Stimulated activated CD4-positive, alpha-beta T cell treated with anti-CD3 and anti-CD28 coated beads, Interleukin-1b, Interleukin-23, amount 100 ng/mL, for 1 hour (primary cell): ENCODE data around the gene ZBTB16.

ENCODE experiments used
- DNase-seq, 2 donors: peaks; one replicate each; pipeline ENCODE4 v3.0.0-alpha.2; 2020; ENCODE audit warnings: low read depth in 2 of 2

Gene ZBTB16

DNA sequence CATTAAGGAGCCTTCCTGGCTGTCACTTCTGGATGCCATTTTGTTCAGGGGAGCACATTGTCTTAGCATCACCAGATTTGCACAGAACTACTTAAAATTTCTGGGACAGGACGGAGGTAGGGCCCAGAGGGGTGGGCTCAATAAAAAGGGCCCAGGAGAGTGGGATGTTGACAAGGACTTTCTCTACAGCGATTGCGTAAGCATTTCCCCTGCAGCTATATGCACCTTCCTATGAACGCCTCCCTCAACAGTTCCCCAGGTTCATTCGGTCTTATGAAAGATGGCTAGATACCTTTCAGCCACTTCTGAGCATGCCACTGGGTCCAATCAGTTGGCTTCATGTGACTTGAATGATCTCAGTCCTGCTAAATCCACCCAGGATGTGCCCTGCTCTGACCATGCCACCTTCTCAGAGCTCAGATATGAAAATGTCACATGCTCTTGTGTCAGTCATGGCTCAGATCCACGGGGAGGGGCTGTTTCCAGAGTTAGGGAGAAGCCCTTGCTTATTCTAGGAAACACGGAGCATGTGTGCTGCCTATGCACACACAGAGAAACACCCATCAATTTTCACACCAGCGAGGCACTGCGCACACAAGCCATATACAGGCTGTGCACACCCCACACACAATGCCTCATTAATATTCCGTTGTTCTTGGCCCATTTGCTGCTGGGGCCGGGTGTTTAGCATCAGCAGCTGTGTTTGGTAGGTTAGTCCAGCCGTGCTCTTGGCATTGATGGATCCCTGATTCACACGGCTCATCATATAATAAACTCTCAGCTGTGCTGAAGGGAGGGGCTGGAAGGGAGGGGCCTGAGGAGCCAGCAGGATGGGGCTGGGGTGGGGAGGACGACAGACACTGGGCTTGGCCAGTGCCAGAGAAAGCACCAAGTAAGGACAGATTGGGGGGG is 184.2 kb downstream of the ZBTB16 start:
- no peak for DNase-seq

DNA sequence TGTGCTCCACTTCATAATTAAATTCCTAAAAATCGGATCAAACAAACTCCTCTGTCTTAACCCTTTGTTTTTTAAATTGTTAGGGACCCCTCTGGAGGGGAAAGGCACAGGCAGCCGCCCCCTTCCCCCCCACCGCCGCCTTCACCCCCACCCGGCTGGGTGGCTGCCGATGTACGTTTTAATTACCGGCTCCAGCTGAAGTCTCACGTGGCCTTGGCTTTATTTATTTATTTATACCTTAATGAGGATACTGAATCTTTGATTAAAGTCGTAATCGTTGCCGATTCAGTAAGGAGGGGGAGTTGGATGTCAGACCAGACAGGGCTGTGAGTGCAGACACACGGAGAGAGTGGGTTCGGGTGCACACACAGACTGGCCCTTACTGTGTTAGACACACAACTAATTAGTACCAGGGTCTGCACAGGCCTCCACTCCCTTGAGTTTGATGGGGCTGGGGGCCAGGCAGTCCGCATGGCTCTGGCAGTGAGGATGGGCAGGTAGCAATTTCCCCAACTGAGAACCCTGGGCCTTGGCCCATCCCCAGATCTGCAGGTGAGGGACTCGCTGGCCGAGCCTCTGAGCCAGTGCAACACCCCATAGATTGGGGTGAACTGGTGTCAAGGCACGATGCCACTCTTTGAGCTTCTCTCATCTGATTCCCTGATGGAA is 185.3 kb downstream of the ZBTB16 start:
- no peak for DNase-seq

DNA sequence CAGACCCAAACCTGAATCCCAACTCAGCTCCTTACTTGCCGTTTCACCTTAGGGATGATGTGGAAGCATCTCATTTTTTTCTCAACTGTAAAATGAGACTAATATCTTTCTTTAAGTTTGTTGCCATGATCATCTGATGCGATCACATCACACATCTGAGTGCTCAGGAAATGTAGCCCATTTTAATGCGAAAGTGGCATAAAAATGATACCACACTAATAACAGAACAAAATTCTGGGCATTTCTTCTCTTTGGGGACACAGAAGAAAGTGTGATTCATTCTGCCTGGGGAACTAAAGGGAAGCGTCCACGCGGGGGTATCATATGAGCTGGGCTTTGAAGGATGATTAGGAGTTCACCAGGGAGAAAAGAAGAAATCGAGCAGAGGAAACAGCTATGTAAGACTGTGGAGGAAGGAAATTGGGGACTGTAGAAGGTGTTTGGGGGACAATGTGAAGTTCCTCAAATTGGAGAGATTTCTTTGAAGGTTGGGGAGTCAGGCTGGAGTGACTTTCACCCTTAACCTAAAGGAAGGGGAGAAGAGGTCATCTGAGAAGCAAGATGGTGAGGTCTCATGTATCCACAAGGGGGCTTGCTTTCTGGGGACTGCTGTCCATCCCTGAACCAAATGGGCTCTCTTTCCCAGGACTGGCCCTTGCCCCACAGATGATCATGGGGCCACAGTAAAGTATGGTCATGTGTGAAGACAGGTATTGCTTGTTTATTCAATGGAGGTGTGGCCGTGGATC is 187.0 kb downstream of the ZBTB16 start:
- DNase-seq, result no peak

DNA sequence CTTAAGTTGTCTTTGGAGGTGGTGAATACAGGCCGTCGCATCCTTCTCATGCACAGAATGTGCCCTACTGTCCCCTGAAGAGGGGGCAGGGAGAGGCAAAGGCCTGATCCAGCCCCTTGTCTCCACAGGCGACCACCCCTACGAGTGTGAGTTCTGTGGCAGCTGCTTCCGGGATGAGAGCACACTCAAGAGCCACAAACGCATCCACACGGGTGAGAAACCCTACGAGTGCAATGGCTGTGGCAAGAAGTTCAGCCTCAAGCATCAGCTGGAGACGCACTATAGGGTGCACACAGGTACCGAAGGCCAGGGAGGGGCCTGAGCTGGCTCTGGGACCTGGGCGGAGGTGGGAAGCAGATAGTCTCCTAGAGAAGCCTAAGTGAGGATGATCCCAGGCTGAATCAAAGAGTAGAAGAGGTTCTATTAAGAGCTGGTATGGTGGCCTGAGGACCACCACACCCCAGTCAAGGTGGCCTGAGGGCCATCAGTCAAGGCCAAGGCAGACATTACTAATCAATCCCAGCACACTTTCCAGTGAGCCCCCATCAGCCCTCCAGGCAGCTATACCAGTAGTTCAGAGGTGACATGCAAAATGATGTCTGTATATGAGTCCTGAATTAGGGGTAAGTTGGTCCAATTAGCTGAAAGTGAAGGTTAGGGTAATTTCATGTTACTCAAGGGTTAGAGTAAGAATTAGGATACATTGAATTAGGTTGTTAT is 187.7 kb downstream of the ZBTB16 start:
- DNase-seq, result no peak

DNA sequence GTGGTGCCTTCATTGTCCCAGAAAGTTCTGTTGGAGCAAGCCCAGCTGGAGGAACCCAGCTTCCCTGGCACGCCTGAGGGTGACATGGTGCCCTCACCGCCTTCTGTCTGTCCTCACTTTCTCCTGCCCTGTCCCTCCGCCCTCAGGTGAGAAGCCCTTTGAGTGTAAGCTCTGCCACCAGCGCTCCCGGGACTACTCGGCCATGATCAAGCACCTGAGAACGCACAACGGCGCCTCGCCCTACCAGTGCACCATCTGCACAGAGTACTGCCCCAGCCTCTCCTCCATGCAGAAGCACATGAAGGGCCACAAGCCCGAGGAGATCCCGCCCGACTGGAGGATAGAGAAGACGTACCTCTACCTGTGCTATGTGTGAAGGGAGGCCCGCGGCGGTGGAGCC is 190.7 kb downstream of the ZBTB16 start:
- DNase-seq, result no peak

DNA sequence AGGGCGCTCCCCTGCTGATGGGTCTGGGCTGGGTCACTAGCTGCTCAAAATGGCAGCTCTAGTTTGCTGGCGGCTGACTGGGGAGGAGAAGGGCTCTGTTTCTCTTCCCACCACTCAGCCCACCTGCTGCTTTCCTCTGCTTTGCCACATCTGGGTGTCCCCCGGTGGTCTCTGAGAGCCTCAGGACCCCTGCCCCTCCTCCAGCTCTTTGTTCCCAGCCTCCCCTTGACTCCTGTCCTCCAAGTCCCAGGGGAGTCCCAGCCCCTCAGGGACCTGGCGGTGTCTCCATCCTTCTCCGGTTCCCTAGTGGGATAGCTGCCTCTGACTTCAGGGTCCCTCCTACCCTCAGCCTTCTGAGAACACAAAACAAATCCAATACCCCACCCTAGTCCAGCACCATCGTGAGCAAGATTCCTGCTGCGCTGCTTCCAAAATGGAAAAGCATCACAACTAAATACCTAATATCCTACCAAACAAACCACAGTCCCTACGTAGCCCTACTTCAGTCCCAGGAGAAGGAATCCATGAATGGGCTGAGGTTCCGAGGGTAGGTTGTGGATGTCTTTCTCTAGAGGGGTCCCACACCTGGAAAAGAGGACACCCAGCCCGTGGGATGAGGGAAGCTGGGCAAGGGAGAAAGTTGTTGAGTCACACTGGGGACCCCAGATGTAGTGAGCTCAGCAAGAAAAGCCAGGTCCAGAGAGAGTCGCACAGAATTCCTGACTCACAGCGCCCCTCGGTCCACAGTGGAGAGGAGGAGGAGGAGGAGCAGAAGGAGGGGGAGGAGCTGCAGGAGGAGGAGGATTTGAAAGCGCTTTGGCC is 191.7 kb downstream of the ZBTB16 start:
- DNase-seq, result no peak

DNA sequence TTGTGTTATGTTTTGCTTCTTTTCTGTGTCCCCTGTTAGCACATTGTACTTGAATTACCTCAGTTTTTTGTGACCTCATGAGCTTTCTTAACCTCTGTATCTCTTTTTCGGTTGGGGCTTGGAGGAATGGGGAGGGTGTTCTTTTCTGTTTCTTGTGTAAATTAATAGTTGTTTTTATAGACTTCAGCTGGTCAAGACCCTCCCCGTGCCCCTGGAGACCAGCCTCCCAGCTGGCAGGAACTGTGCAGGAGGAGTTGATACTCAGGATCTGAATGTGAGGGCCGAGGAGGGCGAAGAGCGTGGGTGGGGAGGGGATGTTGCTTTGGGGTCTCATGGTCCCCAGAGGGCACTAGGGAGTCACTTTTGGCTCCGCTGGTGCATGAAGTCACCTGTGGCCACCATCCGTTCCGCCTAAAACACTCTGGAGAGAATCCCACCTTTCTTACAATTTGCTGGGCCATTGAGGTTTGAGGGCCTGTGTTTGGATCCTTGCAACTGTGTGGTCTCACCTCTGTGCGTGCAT is 192.4 kb downstream of the ZBTB16 start:
- no peak for DNase-seq

DNA sequence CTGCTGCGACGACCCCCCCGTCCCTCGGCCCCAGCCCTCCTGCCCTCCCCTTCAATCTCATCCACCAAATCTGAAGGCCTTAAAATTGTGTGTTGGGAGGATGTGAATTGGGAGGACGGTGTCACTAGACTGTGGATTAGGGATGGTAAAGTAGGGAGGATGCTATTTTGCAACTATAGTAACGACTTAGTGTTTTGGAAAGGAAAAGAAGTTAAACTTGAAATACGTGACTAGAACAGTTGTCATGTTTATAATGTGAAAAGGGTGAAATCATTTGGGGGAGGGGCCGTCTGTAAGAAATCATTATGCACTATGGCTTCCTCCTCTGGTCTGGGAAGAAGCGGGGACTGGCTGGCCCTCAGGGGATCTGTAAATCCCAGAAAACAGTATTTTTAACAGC is 193.3 kb downstream of the ZBTB16 start:
- no peak for DNase-seq

DNA sequence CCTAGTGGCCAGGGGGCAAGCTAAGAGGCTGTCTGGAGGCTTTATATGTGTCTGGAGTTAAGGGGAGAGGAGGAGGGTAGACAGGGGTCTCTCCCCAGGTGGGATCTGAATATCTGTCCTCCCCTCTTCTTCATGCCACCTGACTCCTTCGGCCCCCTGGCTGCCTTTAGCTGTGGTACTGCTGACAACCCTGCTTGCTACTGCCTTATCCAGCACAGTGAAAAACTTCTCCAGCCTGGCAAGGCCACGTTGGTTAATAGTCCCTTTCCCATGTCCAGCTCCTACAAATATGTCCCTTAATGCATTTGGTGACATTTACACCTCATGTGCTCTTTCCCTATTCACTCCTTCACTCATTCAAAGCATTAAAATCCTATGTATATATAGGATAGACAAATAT is 194.3 kb downstream of the ZBTB16 start:
- DNase-seq, result no peak

DNA sequence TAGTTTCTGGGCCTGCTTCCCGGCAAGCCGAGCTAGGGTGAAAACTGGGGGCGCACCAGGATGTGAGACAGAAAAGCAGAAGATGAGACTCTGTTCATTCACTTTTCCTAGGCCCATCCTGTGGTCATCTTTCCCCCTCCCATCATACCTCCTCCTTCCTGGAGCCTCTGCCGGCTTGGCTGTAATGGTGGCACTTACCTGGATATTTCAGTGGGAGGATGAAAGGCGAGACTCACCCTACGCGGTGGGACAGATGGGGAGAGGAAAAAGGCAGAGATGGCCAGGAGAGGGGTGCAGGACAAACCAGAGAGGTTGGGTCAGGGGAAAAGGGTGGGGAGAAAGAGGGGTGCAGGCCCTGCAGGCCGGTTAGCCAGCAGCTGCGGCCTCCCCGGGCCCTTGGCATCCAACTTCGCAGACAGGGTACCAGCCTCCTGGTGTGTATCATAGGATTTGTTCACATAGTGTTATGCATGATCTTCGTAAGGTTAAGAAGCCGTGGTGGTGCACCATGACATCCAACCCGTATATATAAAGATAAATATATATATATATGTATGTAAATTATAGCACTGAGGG is 195.1 kb downstream of the ZBTB16 start:
- no peak for DNase-seq

DNA sequence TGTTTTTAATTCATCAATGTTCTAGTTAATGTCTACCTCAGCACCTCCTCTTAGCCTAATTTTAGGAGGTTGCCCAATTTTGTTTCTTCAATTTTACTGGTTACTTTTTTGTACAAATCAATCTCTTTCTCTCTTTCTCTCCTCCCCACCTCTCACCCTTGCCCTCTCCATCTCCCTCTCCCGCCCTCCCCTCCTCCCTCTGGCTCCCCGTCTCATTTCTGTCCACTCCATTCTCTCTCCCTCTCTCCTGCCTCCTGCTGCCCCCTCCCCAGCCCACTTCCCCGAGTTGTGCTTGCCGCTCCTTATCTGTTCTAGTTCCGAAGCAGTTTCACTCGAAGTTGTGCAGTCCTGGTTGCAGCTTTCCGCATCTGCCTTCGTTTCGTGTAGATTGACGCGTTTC is 195.8 kb downstream of the ZBTB16 start:
- DNase-seq, result no peak

DNA sequence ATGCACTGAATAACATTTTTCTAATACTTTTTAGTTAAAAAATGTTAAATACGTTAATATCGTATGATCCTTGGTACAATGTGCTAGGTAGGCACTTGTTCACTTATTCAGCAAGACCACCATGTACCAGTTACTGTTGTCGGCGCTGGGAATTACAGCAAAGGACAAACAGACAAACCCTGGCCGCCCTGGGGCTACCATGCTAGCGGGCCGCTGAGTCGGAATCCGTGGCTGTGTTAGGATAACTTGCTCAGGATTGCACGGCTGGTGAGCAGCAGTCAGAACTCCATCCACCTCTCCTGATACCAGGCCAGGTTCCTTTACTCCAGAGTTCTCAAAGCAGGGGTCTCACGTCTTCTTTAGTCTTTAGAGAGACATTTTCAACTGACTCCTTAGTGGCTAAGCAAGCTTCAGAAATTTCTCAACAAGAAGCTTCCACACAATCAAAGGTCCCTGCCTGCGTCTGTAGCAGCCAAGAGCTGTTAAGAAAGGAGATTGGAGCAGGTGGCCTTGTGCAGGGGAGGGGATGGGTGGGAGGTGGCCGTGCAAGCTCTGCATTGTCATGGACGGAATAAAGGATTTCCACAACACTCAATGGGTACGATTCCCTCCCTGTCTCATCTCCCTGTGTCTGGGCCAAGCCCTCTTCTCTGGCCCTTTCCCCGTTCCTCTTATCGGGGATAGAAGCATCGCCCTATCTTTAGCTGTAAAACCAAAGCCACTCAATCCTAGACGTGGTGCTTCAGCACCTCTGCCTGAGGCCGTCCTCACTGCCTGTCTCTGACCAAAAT is 196.9 kb downstream of the ZBTB16 start:
- DNase-seq, result no peak

DNA sequence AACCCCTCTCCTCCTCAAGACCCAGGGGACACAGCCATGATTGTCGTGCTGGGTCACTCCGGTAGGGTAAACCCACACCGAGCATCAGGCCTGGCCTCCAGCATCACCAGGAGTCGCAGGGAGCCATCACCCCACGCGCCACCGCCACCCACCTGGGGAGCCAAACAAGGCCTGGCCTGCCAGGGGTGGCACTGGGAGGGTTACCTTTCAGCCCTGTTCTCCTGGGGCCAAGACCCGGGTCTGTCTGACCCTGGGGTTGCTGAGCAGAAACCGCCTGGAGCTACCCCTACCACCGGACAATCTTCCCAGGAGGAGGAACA is 197.4 kb downstream of the ZBTB16 start:
- DNase-seq, result no peak

DNA sequence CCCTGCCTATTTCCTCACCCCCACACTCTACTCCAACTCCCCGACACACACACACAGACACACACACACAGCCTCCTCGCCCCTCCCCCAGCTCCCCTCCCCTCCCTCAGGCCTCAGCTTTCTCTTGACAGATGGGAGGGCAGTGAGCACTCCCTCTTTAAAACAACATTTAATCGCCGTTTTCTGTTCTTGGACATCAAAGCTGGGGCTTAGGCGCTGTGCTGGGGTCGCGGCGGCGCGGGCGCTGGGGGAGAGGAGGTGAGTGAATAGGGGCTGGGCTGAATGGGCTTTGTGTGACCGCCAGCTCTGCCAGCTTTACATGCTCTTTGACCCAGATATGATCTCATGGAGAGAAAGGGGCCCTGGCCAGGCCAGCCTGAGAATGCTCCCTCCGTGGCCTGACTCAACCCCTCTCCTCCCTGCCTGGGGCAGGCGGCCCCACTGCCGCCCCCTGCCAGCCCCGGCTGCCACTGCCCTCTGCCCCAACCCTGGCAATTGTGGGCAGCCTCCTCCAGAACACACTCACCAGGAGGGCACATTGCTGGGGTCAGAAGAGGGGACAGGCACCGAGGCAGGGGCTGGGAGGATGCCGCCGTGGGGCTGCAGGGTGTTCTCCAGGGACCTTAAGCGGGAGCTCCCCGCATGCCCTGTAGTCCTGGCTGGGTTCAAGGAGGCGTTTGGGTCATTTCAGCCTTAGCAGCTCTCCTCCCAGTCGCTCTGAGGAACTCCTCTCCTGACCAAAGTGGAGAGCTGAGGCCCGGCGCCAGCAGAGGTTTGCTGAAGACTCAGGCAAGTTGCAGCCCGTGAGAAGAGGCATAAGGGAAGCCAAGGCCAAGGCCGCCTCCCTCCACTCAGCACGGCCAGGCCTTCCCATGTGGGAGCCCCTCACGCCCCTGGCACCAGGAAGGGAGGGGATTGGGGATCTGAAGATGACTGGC is 198.4 kb downstream of the ZBTB16 start:
- no peak for DNase-seq

DNA sequence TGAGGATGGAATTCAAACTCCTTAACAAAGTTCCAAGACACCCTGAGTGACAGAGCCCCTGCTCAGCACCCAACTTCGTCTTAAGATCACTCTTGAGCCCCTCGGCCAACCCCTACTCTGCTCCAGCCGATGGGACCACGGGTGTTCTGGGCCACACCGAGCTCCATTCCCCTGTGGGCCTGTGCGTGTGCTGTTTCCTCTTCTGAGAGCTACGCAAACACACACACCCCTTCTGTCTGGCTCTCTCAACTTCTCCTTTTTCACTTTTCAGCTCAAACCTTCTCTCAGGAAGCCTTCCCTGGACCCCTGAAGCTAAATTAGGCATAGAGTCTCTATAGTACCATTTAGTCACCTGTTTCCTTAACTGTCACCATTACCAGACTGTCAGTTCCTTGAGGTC is 199.2 kb downstream of the ZBTB16 start:
- no peak for DNase-seq

DNA sequence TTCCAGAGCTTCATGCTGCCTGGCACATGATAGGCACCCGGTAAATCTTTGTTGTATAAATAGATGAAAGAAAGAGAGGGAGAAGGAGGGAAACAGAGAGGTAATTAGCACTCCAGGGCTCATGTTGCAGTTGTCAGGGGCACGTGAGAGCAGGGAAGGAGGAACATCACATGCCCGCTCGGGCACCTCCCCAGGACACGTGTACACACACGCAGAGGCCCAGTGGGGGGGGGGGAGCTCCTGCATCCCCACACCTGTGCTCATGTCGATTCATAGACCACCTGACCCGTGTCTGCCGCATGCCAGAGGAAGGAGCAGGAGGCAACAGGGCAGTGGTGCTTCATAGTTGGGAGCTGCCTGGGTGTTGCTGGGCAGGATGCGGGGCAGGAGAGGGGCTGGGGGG is 199.6 kb downstream of the ZBTB16 start:
- no peak for DNase-seq

DNA sequence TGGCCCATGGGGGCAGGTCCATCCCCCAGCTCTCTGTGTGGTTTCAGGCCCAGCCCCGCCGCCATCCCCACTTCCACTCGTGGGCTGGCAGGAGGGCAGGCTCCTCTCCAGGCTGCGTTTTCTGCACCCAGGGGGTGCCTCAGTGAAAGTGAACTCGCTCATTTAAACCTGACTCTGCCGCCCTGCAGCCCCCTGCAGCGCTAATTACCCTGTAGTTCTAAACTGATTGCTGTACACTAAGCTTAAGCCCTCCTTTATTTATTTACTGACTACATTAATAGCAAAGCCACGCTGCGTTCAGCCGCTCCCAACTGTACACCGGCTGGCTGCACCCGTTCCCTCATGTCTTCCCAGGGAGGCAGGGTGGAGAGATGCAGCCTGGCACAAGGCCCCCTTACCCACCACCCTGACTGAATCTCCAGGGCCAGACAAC is 200.1 kb downstream of the ZBTB16 start:
- DNase-seq, result no peak

DNA sequence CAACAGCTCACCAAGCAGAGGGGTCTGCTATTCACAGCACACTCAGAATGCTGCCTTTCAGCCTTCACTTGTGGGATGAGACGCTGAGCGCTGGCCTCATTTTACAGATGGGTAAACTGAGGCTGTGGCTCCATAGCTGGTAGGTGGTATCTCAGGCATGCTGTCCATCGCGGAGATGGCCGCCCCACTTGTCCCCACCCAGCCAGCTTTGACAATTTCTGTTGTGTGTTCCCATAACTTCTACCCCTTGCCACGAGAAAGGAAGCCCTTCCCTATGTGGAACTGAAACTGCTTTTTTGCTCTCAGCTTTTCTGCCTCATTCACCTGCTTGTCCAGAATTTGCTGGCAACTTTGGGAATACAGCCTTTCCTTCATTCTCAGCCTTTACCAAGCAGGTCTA is 200.6 kb downstream of the ZBTB16 start:
- no peak for DNase-seq

DNA sequence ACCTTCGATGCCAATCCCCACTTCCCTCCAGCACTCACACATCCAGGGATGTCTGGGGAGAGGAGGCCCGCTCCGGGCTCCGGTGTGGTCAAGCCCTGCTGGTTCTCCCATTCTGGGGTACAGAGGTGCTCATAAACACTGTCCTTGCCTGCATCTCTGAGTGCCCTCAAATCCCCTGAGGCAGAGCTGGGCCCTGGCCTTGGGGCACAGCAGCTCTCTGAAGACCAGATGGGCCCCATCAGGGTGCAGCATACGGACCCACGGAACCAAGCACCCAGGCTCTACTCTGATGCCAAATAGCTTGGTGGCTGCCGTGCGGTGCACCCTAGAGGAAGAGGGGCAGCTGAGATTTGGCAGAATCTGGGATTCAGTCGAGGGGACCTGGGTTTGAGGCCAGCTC is 201.0 kb downstream of the ZBTB16 start:
- no peak for DNase-seq
